OCI-LY7 (cell line): ENCODE data around the gene ERC1. TPM values are rescaled to one million over a fixed set of nuclear protein-coding genes. Genes with fewer than 3 reads are reported as not detected.
A peak's percentile ranks its signal among the peaks of the same experiment; 100 is the strongest.

Experiments used
- BruUV-seq: library from RNA; stranded (reverse); fragments of 400-500 nt; replicated peaks from 2 replicates; lab custom pipeline; 2021; lab: Mats Ljungman, UMichigan
- CTCF ChIA-PET: fragments of 300-600 bp; sonication (Branson Sonifier 250); formaldehyde crosslinking; loops from one replicate; lab custom pipeline; 2022; ENCODE audit warnings: antibody characterized with exemption; ENCODE audit not compliant: unreplicated experiment; lab: Charles Lee
- POLR2A ChIA-PET: fragments of 300-600 bp; sonication (Branson Sonifier 250); formaldehyde crosslinking; loops from one replicate; lab custom pipeline; 2022; ENCODE audit warnings: antibody characterized with exemption; lab: Charles Lee
- DNase-seq: peaks from one replicate; pipeline ENCODE4 v3.0.0-alpha.2; 2015; ENCODE audit warnings: low spot score
- H2AFZ ChIP-seq: fragments of 200-600 bp; sonication (generic), shearing (Covaris generic); 2 replicates; pipeline ENCODE4 v1.6.1; 2014; ENCODE audit warnings: mild to moderate bottlenecking, antibody characterized with exemption, low read length, moderate library complexity
- H3K27ac ChIP-seq: fragments of 200-600 bp; sonication (generic); 2 replicates; pipeline ENCODE4 v1.5.1; 2014; ENCODE audit warnings: mixed run types, low read depth, mild to moderate bottlenecking, moderate library complexity, low read length, inconsistent platforms; ENCODE audit not compliant: poor library complexity, severe bottlenecking
- H3K36me3 ChIP-seq: fragments of 200-600 bp; sonication (generic); 2 replicates; pipeline ENCODE4 v1.6.1; 2014; ENCODE audit warnings: mild to moderate bottlenecking, antibody characterized with exemption, low read length, moderate library complexity, mixed read lengths; ENCODE audit not compliant: insufficient read depth
- H3K4me1 ChIP-seq: fragments of 200-600 bp; sonication (generic); 2 replicates; pipeline ENCODE4 v1.5.1; 2014; ENCODE audit warnings: mild to moderate bottlenecking, low read length; ENCODE audit not compliant: insufficient read depth, poor library complexity, severe bottlenecking
- H3K4me2 ChIP-seq: fragments of 200-600 bp; sonication (generic); 2 replicates; pipeline ENCODE4 v1.6.1; 2014; ENCODE audit warnings: mild to moderate bottlenecking, low read length
- H3K4me3 ChIP-seq: fragments of 200-600 bp; sonication (generic); 2 replicates; pipeline ENCODE4 v1.5.1; 2014; ENCODE audit warnings: mild to moderate bottlenecking, low read depth, low read length; ENCODE audit not compliant: poor library complexity, severe bottlenecking
- H3K79me2 ChIP-seq: fragments of 200-600 bp; sonication (generic); 2 replicates; pipeline ENCODE4 v1.6.1; 2016; ENCODE audit warnings: low read depth, mild to moderate bottlenecking, low read length, moderate library complexity, mixed read lengths; ENCODE audit not compliant: insufficient read depth
- H3K9me2 ChIP-seq: fragments of 200-600 bp; sonication (generic); 2 replicates; pipeline ENCODE4 v1.6.1; 2016; ENCODE audit warnings: mild to moderate bottlenecking, low read length, mixed read lengths; ENCODE audit not compliant: insufficient read depth
- H3K9me3 ChIP-seq: fragments of 200-600 bp; sonication (generic); 2 replicates; pipeline ENCODE4 v1.6.1; 2014; ENCODE audit warnings: mild to moderate bottlenecking, mixed run types, low read length, mixed read lengths
- H4K20me1 ChIP-seq: fragments of 200-600 bp; sonication (generic); 2 replicates; pipeline ENCODE4 v1.6.1; 2014; ENCODE audit warnings: mild to moderate bottlenecking, antibody characterized with exemption, low read length, moderate library complexity, mixed read lengths; ENCODE audit not compliant: insufficient read depth
- CTCF ChIP-seq: fragments of 200-600 bp; sonication (generic); conservative IDR thresholded peaks from 2 replicates; pipeline ENCODE4 v1.5.1; 2014; ENCODE audit warnings: mild to moderate bottlenecking, antibody characterized with exemption, low read length, moderate library complexity, mixed read lengths
- EZH2phosphoT487 ChIP-seq: fragments of 200-600 bp; sonication (generic); IDR thresholded peaks from 2 replicates; pipeline ENCODE4 v1.6.1; 2018; ENCODE audit warnings: low read depth, borderline replicate concordance, mild to moderate bottlenecking, mixed run types, antibody characterized with exemption, low read length, moderate library complexity, mixed read lengths
- intact Hi-C: fragments of 100-400 bp; cut with micrococcal nuclease; formaldehyde crosslinking; loops from one replicate; pipeline ENCODE4 v1.10.0; 2022; ENCODE audit not compliant: unreplicated experiment
- total RNA-seq, 2 experiments: library from RNA; depleted of rRNA in 1 of 2; stranded (reverse); fragments of >200 nt in 1 of 2; shearing (Covaris generic) in 1 of 2; gene quantifications; 2 replicates each; pipeline ENCODE4 v1.2.3, GENCODE V29; 2014 to 2022

ERC1 gene
- total RNA-seq, 2 experiments from 2014 or later, result 26.9 to 86.9 TPM

GRCh38 chr12:1525858-1526257, 534.8 kb downstream of the ERC1 start:
- Histone ChIP-seq H4K20me1 (no peaks in the 10 kb centered on the region), H3K4me3 (peak overlapping the region; percentile 12), H3K27ac (no peak overlapping the region), H2AFZ (peak overlapping the region; percentile 62; the same call in 1 of the 2 replicates), H3K79me2 (no peaks in the 10 kb centered on the region), H3K4me2 (peak overlapping the region; percentile 62), H3K4me1 (peaks cover 16% of the 10 kb centered on the region), H3K9me3 (no peaks in the 10 kb centered on the region), H3K36me3 (no peaks in the 10 kb centered on the region), H3K9me2 (no peaks in the 10 kb centered on the region)
- BruUV-seq, result no TSS peak
- TF ChIP-seq EZH2phosphoT487 (no peak), CTCF (no peak)
- ChIA-PET CTCF (interaction anchor here (1.1 kb wide), 1 partner anchor 408 kb away, joined by 3 read pairs; no protein-coding TSS in a partner anchor), POLR2A (interaction anchor here (0.6 to 1.3 kb wide), 4 partner anchors 37 to 712 kb away, joined by 3 to 5 read pairs (median 4); no protein-coding TSS in a partner anchor)
- intact Hi-C loops, result no loop called here
- DNase-seq, result peak; percentile 60

DNA sequence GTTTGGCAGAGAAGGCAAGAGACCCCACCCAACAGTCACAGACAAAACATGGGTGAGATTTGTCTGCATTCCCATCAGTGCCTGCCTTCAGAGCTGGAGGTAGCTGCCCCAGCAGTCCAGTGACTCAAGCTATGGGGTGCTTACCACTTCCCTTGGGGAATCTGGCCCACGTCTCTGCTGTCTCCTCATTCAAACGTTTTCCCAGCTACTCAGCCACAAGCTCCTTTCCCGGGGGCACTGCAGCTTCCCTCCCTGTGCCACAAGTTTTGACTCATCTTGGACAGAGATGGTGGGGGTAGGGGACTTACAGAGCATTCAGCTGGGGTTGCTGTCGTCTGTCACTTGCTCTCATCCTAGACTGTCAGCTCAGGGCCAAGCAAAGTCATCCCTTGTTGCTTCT, 536.8 kb downstream of the ERC1 start:
- Histone ChIP-seq H4K20me1 (no peaks in the 10 kb centered on the region), H3K9me3 (no peaks in the 10 kb centered on the region), H2AFZ (no peak overlapping the region), H3K4me1 (peaks cover 33% of the 10 kb centered on the region), H3K27ac (no peak overlapping the region), H3K36me3 (no peaks in the 10 kb centered on the region), H3K4me3 (no peak overlapping the region), H3K4me2 (no peak overlapping the region), H3K79me2 (peaks cover 13% of the 10 kb centered on the region), H3K9me2 (no peaks in the 10 kb centered on the region)
- ChIA-PET POLR2A (no interaction called here), CTCF (no interaction called here)
- TF ChIP-seq EZH2phosphoT487 (no peak), CTCF (no peak)
- BruUV-seq, result no TSS peak
- no peak for DNase-seq
- intact Hi-C loops, result no loop called here

GRCh38 chr12:1528791-1529190, 537.8 kb downstream of the ERC1 start:
- Histone ChIP-seq H2AFZ (no peak overlapping the region), H3K4me3 (no peak overlapping the region), H3K79me2 (peaks cover 14% of the 10 kb centered on the region), H3K27ac (no peak overlapping the region), H3K9me2 (no peaks in the 10 kb centered on the region), H3K4me2 (no peak overlapping the region), H3K4me1 (peaks cover 43% of the 10 kb centered on the region), H3K9me3 (no peaks in the 10 kb centered on the region), H4K20me1 (no peaks in the 10 kb centered on the region), H3K36me3 (no peaks in the 10 kb centered on the region)
- ChIA-PET CTCF (no interaction called here), POLR2A (no interaction called here)
- no TSS peak for BruUV-seq
- TF ChIP-seq EZH2phosphoT487 (no peak), CTCF (no peak)
- intact Hi-C loops, result no loop called here
- DNase-seq, result no peak
